ENCODE results near the gene ZMIZ1.

ZMIZ1 gene

DNA sequence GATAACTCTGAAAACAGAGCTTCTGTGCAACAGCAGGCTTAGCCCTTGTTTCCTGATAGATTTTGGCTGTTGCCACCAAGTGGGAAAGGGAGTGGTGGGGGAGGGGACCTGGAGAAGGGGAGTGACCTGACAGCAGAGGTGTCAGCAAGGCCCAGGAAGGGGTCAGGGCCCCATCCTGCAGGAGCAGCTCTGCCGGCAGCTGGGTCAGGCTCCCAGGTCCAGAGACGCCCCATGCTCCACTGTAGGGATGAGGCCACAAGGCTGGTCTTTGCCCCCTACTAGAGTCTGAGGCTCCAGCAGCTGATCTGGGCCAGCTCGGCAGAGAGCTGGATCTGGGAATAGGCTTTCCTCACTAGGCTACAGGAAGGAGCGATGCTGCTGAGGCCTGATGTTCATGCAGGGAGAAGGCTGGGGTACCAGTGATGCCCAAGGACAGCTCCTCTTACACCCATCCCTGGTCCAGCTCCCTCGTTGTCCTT lies 44.0 kb upstream of the ZMIZ1 start:
- no peak overlapping the region for H3K4me3 ChIP-seq (replicated peaks; ENCODE audit: low read depth, low read length)
- TF ChIP-seq, protein P1, sequence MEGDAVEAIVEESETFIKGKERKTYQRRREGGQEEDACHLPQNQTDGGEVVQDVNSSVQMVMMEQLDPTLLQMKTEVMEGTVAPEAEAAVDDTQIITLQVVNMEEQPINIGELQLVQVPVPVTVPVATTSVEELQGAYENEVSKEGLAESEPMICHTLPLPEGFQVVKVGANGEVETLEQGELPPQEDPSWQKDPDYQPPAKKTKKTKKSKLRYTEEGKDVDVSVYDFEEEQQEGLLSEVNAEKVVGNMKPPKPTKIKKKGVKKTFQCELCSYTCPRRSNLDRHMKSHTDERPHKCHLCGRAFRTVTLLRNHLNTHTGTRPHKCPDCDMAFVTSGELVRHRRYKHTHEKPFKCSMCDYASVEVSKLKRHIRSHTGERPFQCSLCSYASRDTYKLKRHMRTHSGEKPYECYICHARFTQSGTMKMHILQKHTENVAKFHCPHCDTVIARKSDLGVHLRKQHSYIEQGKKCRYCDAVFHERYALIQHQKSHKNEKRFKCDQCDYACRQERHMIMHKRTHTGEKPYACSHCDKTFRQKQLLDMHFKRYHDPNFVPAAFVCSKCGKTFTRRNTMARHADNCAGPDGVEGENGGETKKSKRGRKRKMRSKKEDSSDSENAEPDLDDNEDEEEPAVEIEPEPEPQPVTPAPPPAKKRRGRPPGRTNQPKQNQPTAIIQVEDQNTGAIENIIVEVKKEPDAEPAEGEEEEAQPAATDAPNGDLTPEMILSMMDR (IDR thresholded peaks at IDR 0.05; ENCODE audit: insufficient read depth, low read length, poor library complexity, severe bottlenecking), result no peak
- H3K36me3 ChIP-seq (ENCODE audit: control insufficient read depth, insufficient read depth, low read length), result no peaks in the 10 kb centered on the region

DNA sequence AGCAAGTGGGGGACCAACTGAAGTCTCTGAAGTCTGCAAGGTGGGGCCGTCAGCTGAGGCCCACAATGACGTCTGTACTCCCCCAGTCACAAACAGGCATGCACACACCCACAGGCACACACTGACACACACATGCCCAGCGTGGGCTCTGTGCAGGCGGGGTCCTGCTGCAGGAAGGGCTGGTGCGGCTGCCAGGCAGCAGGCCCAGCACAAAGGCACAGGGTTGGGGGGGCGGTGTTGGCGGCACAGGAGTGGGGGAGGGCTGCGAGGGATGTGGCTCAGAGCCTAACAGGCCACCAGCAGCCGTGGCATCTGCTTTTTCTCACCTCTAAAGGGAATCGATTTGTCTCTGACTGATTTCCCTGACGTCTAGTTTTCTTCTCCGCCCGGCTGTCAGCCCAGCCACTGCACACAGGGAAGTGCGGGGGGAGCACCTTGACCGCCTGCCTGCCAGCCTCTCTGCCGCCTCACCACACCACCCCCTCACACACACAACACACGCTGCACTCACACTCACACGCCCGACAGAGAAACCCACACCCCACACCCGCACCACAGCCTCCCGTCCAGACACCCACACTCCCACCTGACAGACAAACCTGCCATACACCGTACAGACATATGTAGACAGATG lies 43.5 kb upstream of the ZMIZ1 start:
- TF ChIP-seq, protein P1 (IDR thresholded peaks at IDR 0.05; ENCODE audit: insufficient read depth, low read length, poor library complexity, severe bottlenecking), result no peak
- Histone ChIP-seq H3K4me3 (replicated peaks; ENCODE audit: low read depth, low read length) (no peak overlapping the region), H3K27me3 (replicated peaks; ENCODE audit: control insufficient read depth, insufficient read depth, low read length) (no peaks in the 10 kb centered on the region; the same call in 1 of the 2 replicates), H3K36me3 (ENCODE audit: control insufficient read depth, insufficient read depth, low read length) (no peaks in the 10 kb centered on the region)
- DNase-seq (ENCODE audit: extremely low read depth, insufficient read length), result no peak

More for the DNA sequence above, 44.0 kb upstream of the ZMIZ1 start:
- no peaks in the 10 kb centered on the region; the same call in 1 of the 2 replicates for H3K27me3 ChIP-seq (replicated peaks; ENCODE audit: control insufficient read depth, insufficient read depth, low read length)
- no peak for DNase-seq (ENCODE audit: extremely low read depth, insufficient read length)

DNA sequence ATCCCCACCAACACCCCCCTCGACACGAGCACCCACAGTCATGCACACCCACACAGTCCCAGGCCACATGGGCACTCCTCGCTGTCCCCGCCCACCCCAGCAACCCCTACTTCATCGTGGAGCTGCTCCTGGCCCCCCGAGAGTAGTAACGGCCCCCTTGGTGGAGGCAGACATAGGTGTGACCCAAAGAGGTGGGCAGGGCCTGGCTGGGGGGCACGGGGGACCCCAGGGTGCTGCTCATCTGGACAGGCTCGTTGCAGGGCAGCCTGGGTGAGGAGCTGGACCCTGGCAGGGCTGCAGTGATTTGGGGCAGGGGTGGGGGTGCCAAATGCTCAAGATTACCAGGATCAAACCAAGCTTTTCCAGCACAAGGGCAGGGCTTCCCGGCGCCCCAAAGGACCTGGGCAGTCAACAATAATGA lies 42.4 kb upstream of the ZMIZ1 start:
- Histone ChIP-seq H3K36me3 (ENCODE audit: control insufficient read depth, insufficient read depth, low read length) (no peaks in the 10 kb centered on the region), H3K27me3 (replicated peaks; ENCODE audit: control insufficient read depth, insufficient read depth, low read length) (no peaks in the 10 kb centered on the region; the same call in 1 of the 2 replicates), H3K4me3 (replicated peaks; ENCODE audit: low read depth, low read length) (no peak overlapping the region)
- TF ChIP-seq, protein P1 (IDR thresholded peaks at IDR 0.05; ENCODE audit: insufficient read depth, low read length, poor library complexity, severe bottlenecking), result no peak
- no peak for DNase-seq (ENCODE audit: extremely low read depth, insufficient read length)

DNA sequence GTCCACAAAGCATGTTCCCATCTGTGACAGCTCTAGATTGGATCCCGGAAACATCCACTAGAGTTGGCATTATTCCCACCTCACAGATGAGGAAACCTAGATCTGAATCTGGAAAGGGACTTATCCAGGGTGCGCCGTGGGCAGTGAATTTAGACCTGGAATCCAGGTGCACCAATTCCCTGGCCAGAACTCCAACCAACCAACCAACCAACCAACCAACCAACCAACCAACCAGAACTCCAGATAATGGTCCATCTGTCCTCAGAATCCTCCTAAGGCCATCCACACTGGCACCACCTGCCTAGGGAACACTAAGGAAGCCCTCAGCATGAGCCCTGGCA lies 42.0 kb upstream of the ZMIZ1 start:
- Histone ChIP-seq H3K4me3 (replicated peaks; ENCODE audit: low read depth, low read length) (no peak overlapping the region), H3K36me3 (ENCODE audit: control insufficient read depth, insufficient read depth, low read length) (no peaks in the 10 kb centered on the region), H3K27me3 (replicated peaks; ENCODE audit: control insufficient read depth, insufficient read depth, low read length) (no peaks in the 10 kb centered on the region; the same call in 1 of the 2 replicates)
- DNase-seq (ENCODE audit: extremely low read depth, insufficient read length), result no peak
- TF ChIP-seq, protein P1 (IDR thresholded peaks at IDR 0.05; ENCODE audit: insufficient read depth, low read length, poor library complexity, severe bottlenecking), result no peak

DNA sequence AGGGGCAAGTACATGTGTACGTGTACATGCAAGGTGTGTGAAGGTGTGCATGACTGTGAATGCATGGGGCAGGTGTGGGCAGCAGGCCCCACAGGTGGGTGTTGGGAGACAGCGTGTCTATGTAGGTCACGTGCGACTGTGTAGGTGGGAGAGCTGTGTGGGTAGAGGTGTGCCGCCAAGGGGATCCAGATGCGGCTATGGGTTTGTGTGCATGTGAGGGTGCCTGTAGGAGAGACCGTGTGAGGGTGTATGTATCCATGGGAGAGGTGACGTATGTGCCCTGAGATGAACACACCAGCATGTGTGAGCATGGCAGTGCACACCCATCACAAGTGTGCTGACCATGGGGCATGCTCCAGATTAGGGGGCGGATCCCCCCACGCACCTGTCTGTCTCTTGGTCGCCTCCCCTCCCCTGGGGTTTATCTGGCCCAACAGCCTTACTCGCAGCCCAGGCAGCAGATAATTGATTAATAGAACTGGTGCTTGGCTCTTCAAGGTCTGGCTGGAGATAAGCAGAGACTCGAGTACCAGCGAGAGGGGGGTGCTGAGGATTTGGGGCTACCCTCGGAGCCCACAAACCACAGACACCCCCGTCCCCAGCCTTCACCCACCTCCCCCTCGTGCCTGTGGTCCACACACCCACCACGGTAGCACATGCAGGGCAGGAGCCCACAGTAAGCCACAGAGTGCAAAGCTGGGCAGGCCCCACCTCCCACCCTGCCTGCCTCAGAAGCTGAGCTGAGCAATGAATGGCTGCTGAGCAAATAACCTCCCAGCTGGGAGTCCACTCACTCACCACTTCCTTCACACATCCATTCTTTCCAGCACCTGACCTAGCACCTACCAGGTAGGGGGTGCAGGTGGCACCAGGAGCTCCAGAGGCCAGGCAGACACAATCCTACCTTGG lies 41.4 kb upstream of the ZMIZ1 start:
- no peak for DNase-seq (ENCODE audit: extremely low read depth, insufficient read length)
- Histone ChIP-seq H3K4me3 (replicated peaks; ENCODE audit: low read depth, low read length) (no peak overlapping the region), H3K36me3 (ENCODE audit: control insufficient read depth, insufficient read depth, low read length) (no peaks in the 10 kb centered on the region), H3K27me3 (replicated peaks; ENCODE audit: control insufficient read depth, insufficient read depth, low read length) (no peaks in the 10 kb centered on the region; the same call in 1 of the 2 replicates)
- TF ChIP-seq, protein P1 (IDR thresholded peaks at IDR 0.05; ENCODE audit: insufficient read depth, low read length, poor library complexity, severe bottlenecking), result no peak
